ENCODE results near the gene C1QTNF12.

The C1QTNF12 gene

DNA sequence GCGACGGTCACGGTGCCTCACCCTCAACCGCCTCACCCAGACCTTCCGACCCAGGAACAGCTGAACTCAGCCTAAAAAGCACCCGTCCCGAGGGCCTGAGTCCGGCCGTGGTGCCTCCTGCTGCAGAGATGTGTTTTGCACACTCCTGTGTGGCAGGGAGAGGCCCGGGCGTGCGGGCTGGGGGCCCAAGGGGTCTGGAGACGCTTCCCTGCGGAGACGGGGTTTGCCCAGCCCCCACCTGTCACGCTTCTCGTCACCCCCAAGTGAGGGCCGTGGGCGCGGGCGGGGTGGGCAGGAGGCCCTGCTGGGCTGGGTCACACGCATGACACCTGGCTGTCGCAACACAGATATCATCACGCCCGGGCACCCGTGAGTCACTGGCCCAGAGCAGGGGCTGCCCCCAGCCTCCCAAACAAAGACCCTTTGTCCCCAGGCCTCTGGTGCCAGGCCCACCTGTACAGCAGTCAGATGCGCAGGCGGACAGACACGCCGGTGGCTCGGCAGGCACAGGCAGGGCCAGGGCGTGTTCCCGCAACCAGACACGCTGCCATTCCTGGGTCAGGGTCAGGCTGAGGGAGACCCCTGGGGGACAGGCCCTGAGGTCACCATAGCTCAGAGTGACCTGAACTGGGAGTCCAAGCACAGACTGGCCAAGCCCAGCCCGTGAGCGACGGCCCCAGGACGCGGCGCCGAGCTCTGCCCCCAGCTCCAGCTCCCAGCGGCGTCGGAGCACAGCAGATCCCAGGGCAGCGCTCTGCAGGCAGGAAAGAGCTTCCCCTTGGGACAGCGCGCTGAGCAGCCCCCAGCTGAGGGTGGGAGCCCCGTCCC, 8.4 kb downstream of the C1QTNF12 start:
- peaks cover 15% of the 10 kb centered on the region for H3K36me3 ChIP-seq (ENCODE audit: control insufficient read depth, insufficient read depth, low read length)
- 91 to 92% methylated on average over 48 of the region's 48 CpGs for WGBS, 2 experiments (ENCODE audit: insufficient coverage in 2 of 2)
- H3K27ac ChIP-seq (ENCODE audit: low read depth, low read length, severe bottlenecking): no peak overlapping the region
- H3K4me1 ChIP-seq (ENCODE audit: control insufficient read depth, insufficient read depth, low read length, poor library complexity, severe bottlenecking): peaks cover 18% of the 10 kb centered on the region
- no peaks in the 10 kb centered on the region for H3K9me3 ChIP-seq (ENCODE audit: control insufficient read depth, low read length)
- H3K4me3 ChIP-seq (ENCODE audit: extremely low read depth, insufficient read depth, low read length, poor library complexity, severe bottlenecking): no peak overlapping the region

DNA sequence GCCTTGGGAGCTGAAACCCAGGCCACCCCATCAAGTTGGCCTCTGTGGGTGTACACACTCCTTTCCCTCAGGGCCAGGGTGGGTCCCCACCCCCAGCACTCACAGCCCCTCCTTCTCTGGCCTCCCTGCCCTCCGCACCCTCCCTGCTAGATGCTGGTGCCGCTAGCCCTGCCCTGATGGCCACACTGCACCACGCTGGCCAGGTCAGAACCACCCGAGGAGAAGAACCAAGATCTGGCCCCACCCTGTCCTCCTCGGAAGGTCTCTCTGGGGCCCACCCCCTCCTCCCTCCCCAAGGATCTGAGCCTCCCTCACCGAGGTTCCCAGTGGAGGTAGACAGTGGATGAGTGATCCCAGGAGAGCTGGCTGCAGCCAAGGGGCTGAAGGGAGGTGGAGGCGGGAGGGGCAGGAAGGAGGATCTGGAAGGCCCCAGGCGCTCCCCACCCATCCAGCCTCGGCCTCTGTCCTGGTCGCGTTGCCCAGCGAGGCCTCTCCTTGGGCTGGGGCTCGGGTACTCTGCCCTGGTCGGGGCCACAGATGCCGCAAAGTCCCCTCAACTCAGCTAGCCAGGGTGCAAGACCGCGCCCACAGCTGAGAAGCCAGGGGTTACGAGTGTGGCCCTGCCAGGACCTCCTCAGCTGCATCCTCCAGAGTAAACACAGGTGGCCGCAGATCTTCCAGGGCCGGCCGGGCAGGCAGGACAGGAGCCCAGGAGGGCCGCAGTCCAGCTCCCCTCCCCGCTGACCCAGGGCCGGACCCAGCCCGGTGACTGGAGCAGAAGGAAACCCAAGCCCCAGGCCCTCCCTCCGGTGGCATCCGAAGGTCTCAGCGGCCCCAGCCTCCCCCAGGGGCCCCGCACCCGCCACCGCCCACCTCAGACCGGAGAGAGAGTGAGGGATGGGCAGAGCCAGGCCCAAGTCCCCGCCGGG, 9.3 kb downstream of the C1QTNF12 start:
- Histone ChIP-seq H3K36me3 (ENCODE audit: control insufficient read depth, insufficient read depth, low read length) (peaks cover 15% of the 10 kb centered on the region), H3K4me3 (ENCODE audit: extremely low read depth, insufficient read depth, low read length, poor library complexity, severe bottlenecking) (no peak overlapping the region), H3K9me3 (ENCODE audit: control insufficient read depth, low read length) (no peaks in the 10 kb centered on the region), H3K4me1 (ENCODE audit: control insufficient read depth, insufficient read depth, low read length, poor library complexity, severe bottlenecking) (peaks cover 21% of the 10 kb centered on the region), H3K27ac (ENCODE audit: low read depth, low read length, severe bottlenecking) (no peak overlapping the region)
- 81 to 84% methylated on average over 27 to 30 of the region's 34 CpGs for WGBS, 2 experiments (ENCODE audit: insufficient coverage in 2 of 2)

DNA sequence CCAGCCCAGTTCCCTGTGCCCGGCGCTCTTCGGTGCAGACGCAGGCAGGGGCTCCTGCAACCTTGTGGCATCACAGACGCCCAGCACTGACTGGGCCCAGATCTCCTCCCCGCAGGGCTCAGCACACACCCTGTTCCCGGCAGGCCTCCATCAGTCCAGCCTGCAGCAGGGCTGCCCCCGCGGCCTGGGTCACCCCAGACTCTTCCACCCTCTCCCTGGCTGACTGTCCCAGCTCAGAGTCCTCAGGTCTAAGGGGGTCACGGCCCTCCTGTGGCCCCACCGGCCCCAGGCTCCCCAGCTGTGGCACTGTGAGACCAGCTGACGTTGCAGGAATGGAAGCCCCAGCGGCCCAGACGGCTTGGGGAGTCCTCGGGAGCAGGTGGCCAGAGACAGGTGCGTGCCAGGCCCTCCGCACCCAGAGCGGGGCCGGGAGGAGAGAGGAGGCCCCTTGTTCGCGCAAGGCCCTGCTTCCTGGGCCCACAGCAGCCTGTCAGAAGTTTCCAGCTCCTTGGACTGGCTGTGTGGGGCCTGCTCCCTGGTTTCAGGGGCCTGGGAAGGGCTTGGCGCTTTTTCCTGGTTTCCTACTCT, 10.3 kb downstream of the C1QTNF12 start:
- H3K36me3 ChIP-seq (ENCODE audit: control insufficient read depth, insufficient read depth, low read length): peaks cover 15% of the 10 kb centered on the region
- H3K9me3 ChIP-seq (ENCODE audit: control insufficient read depth, low read length): no peaks in the 10 kb centered on the region
- H3K27ac ChIP-seq (ENCODE audit: low read depth, low read length, severe bottlenecking): no peak overlapping the region
- H3K4me3 ChIP-seq (ENCODE audit: extremely low read depth, insufficient read depth, low read length, poor library complexity, severe bottlenecking): no peak overlapping the region
- WGBS, 2 experiments (ENCODE audit: insufficient coverage in 2 of 2): 92 to 97% methylated on average over 14 to 16 of the region's 22 CpGs
- peaks cover 21% of the 10 kb centered on the region for H3K4me1 ChIP-seq (ENCODE audit: control insufficient read depth, insufficient read depth, low read length, poor library complexity, severe bottlenecking)

DNA sequence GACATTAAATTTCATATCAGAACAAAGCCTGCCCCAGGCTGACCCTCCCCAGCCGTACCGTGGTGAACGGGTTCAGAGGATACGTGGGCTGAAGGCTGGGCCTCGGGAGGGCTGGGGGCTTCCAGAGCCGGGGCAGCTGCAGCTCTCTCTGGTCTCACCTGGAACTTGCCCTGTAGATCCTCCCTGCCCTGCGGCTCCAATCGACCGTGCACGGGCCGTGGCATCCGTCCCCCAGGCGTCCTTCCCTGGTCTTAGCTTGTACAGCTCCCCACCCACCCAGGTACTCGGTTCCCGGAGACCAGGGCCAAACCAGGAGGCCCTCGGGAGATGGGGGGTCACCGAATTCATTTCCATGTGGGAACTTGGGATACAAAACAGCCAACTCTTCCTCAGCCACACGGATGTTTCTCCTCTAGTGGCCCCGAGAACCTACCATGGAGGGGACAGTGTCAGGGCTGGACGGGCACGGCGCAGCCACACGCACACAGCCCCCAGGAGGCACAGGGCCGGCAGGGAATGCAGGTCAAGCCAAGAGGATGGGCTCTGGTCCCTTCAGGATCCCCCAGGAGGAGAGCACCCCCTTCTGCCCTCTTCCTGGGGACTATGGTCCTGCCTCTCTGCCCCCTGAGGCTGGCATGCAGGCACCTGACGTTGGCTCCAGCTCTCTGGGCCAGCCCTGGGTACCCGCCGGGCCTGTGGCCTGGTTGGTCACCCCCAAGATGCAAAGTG, 11.3 kb downstream of the C1QTNF12 start:
- 94 to 95% methylated on average over 22 to 25 of the region's 27 CpGs for WGBS, 2 experiments (ENCODE audit: insufficient coverage in 2 of 2)
- peaks cover 16% of the 10 kb centered on the region for H3K36me3 ChIP-seq (ENCODE audit: control insufficient read depth, insufficient read depth, low read length)
- H3K9me3 ChIP-seq (ENCODE audit: control insufficient read depth, low read length): no peaks in the 10 kb centered on the region
- H3K4me1 ChIP-seq (ENCODE audit: control insufficient read depth, insufficient read depth, low read length, poor library complexity, severe bottlenecking): peaks cover 21% of the 10 kb centered on the region
- H3K27ac ChIP-seq (ENCODE audit: low read depth, low read length, severe bottlenecking): no peak overlapping the region
- no peak overlapping the region for H3K4me3 ChIP-seq (ENCODE audit: extremely low read depth, insufficient read depth, low read length, poor library complexity, severe bottlenecking)

DNA sequence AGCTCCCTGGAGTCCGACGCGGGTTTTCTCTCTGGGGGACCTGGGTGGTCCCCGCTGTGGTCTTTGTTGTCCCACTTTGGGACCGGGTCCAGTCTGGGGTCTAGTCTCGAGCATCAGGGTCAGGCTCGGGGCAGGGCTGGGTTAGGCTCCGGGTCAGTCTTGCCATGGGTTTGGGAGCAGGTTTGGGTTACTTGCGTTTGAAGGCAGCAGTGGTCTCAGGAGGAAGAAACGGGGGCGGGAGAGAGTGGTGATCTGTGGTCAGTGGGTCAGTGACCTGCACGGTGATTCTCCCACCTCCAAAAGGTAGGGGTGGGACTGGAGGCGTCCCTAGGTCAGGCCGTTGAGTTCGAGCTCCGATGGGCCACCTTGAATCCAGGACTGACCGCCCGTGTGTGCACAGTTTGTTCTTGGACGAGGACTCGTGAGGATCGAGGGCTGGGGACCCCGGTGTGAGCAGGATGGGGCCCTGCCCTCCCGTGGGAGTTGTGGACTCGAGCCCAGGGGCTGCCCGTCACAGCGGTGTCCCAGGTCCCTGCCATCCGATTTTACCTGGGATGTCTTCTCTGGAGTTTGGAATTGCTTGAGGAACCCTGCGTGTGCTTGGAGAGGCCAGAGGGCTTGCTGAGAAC, 12.2 kb downstream of the C1QTNF12 start:
- Histone ChIP-seq H3K36me3 (ENCODE audit: control insufficient read depth, insufficient read depth, low read length) (peaks cover 24% of the 10 kb centered on the region), H3K9me3 (ENCODE audit: control insufficient read depth, low read length) (no peaks in the 10 kb centered on the region), H3K27ac (ENCODE audit: low read depth, low read length, severe bottlenecking) (no peak overlapping the region), H3K4me3 (ENCODE audit: extremely low read depth, insufficient read depth, low read length, poor library complexity, severe bottlenecking) (no peak overlapping the region), H3K4me1 (ENCODE audit: control insufficient read depth, insufficient read depth, low read length, poor library complexity, severe bottlenecking) (peaks cover 17% of the 10 kb centered on the region)
- 96 to 97% methylated on average over 24 to 28 of the region's 28 CpGs for WGBS, 2 experiments (ENCODE audit: insufficient coverage in 2 of 2)

DNA sequence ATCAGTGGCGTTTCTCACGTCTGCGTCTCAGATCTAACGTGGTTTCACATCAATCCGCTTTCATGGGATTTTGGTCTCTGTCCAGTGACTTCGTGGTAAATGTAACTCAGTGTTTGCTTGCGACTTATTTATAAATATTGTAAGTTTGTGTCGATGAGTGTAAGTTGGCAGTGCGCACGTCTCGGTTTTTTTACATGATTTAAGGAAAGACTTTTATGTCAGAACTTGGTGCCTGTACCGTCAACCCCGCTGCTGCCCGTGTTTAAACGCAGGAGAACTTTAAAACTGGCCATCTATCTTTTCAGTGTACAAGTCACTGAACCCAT, 13.0 kb downstream of the C1QTNF12 start:
- Histone ChIP-seq H3K36me3 (ENCODE audit: control insufficient read depth, insufficient read depth, low read length) (peaks cover 31% of the 10 kb centered on the region), H3K9me3 (ENCODE audit: control insufficient read depth, low read length) (no peaks in the 10 kb centered on the region), H3K4me3 (ENCODE audit: extremely low read depth, insufficient read depth, low read length, poor library complexity, severe bottlenecking) (no peak overlapping the region), H3K4me1 (ENCODE audit: control insufficient read depth, insufficient read depth, low read length, poor library complexity, severe bottlenecking) (peaks cover 17% of the 10 kb centered on the region), H3K27ac (ENCODE audit: low read depth, low read length, severe bottlenecking) (no peak overlapping the region)
- 96 to 97% methylated on average over 15 of the region's 15 CpGs for WGBS, 2 experiments (ENCODE audit: insufficient coverage in 2 of 2)

GRCh38 chr1:1232796-1233566, 13.5 kb downstream of the C1QTNF12 start:
- H3K4me3 ChIP-seq (ENCODE audit: extremely low read depth, insufficient read depth, low read length, poor library complexity, severe bottlenecking): peak overlapping the region; percentile 16
- no peak overlapping the region for H3K27ac ChIP-seq (ENCODE audit: low read depth, low read length, severe bottlenecking)
- no peaks in the 10 kb centered on the region for H3K9me3 ChIP-seq (ENCODE audit: control insufficient read depth, low read length)
- H3K4me1 ChIP-seq (ENCODE audit: control insufficient read depth, insufficient read depth, low read length, poor library complexity, severe bottlenecking): peaks cover 17% of the 10 kb centered on the region
- WGBS, 2 experiments (ENCODE audit: insufficient coverage in 2 of 2): 96 to 97% methylated on average over 89 to 98 of the region's 98 CpGs
- H3K36me3 ChIP-seq (ENCODE audit: control insufficient read depth, insufficient read depth, low read length): peaks cover 36% of the 10 kb centered on the region

DNA sequence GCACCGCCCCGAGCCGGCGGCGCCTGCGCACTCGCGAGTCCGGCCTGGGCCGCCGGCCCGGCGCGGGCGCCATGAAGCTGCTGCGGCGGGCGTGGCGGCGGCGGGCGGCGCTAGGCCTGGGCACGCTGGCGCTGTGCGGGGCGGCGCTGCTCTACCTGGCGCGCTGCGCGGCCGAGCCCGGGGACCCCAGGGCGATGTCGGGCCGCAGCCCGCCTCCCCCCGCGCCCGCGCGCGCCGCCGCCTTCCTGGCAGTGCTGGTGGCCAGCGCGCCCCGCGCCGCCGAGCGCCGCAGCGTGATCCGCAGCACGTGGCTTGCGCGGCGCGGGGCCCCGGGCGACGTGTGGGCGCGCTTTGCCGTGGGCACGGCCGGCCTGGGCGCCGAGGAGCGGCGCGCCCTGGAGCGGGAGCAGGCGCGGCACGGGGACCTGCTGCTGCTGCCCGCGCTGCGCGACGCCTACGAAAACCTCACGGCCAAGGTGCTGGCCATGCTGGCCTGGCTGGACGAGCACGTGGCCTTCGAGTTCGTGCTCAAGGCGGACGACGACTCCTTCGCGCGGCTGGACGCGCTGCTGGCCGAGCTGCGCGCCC, 14.2 kb downstream of the C1QTNF12 start, which contains the start of gene B3GALT6:
Gene B3GALT6 (plus strand): TSS at position 30 of the 588 bp plus-strand sequence. CDS start 42 bp downstream, at position 72.
- H3K4me1 ChIP-seq (ENCODE audit: control insufficient read depth, insufficient read depth, low read length, poor library complexity, severe bottlenecking): peaks cover 12% of the 10 kb centered on the region
- H3K9me3 ChIP-seq (ENCODE audit: control insufficient read depth, low read length): no peaks in the 10 kb centered on the region
- peak within 1 kb of the TSS; percentile 84 for H3K4me3 ChIP-seq (ENCODE audit: extremely low read depth, insufficient read depth, low read length, poor library complexity, severe bottlenecking)
- WGBS, 2 experiments (ENCODE audit: insufficient coverage in 2 of 2): 27 to 32% methylated on average over 62 to 74 of the region's 100 CpGs
- peak within 1 kb of the TSS; percentile 86 for H3K27ac ChIP-seq (ENCODE audit: low read depth, low read length, severe bottlenecking)
- peaks cover 40% of the 10 kb centered on the region for H3K36me3 ChIP-seq (ENCODE audit: control insufficient read depth, insufficient read depth, low read length)

Measured in mesodermal cell (in vitro differentiated cells).